Measurements from ENCODE around the gene SCUBE2.
"Not testable (repeated sequence)": the region's sequence is repeated elsewhere in the genome, so short reads cannot be mapped to it uniquely, and the experiment has no call there.

The SCUBE2 gene

GRCh38 chr11:9104580-9104979, 13.2 kb upstream of the SCUBE2 start:
- no peak for DNase-seq

GRCh38 chr11:9103542-9104276, 12.3 kb upstream of the SCUBE2 start:
- no peak for DNase-seq

- no peak for DNase-seq
Measured at GRCh38 chr11:9099617-9100016, 8.2 kb upstream of the SCUBE2 start.

- DNase-seq = not testable (repeated sequence)
Measured at GRCh38 chr11:9098455-9098854, 7.1 kb upstream of the SCUBE2 start.

GRCh38 chr11:9097186-9097943, 6.0 kb upstream of the SCUBE2 start:
- DNase-seq = not testable (repeated sequence)

- no peak for DNase-seq
Measured at GRCh38 chr11:9096427-9096826, 5.0 kb upstream of the SCUBE2 start.

GRCh38 chr11:9095421-9095820, 4.0 kb upstream of the SCUBE2 start:
- DNase-seq = no peak

GRCh38 chr11:9094420-9094819, 3.0 kb upstream of the SCUBE2 start:
- no peak for DNase-seq

- no peak for DNase-seq
Measured at GRCh38 chr11:9092853-9093778, 1.7 kb upstream of the SCUBE2 start.

GRCh38 chr11:9092072-9092471, 673 bp upstream of the SCUBE2 start:
- no peak for DNase-seq

GRCh38 chr11:9090488-9091043, 833 bp downstream of the SCUBE2 start:
- no peak for DNase-seq

- no peak for DNase-seq
Measured at GRCh38 chr11:9089636-9090035, 1.8 kb downstream of the SCUBE2 start.

GRCh38 chr11:9089061-9089460, 2.3 kb downstream of the SCUBE2 start:
- no peak for DNase-seq

- DNase-seq = no peak
Measured at GRCh38 chr11:9082575-9082974, 8.8 kb downstream of the SCUBE2 start.

- no peak for DNase-seq
Measured at GRCh38 chr11:9081153-9081552, 10.2 kb downstream of the SCUBE2 start.

GRCh38 chr11:9078113-9079086, 13.0 kb downstream of the SCUBE2 start:
- DNase-seq = no peak

- no peak for DNase-seq
Measured at GRCh38 chr11:9077164-9077563, 14.2 kb downstream of the SCUBE2 start.

GRCh38 chr11:9076661-9077060, 14.7 kb downstream of the SCUBE2 start:
- no peak for DNase-seq

GRCh38 chr11:9076046-9076445, 15.4 kb downstream of the SCUBE2 start:
- DNase-seq = no peak

GRCh38 chr11:9075556-9075955, 15.8 kb downstream of the SCUBE2 start:
- DNase-seq = no peak

- no peak for DNase-seq
Measured at GRCh38 chr11:9074338-9075029, 16.9 kb downstream of the SCUBE2 start.

Measured in NCI-H226 (cell line).